Stimulated activated CD4-positive, alpha-beta T cell treated with anti-CD3 and anti-CD28 coated beads, Interleukin-2, amount 100 ng/mL, for 24 hours (primary cell): ENCODE measurements around the gene INPP4A.
"Not testable (repeated sequence)": the region's sequence is repeated elsewhere in the genome, so short reads cannot be mapped to it uniquely, and the experiment has no call there.

Source experiments
- DNase-seq, 2 donors: peaks; one replicate each; pipeline ENCODE4 v3.0.0-alpha.2; 2020

The INPP4A gene

GRCh38 chr2:98594665-98595064, 150.0 kb downstream of the INPP4A start:
- DNase-seq: not testable (repeated sequence)

DNA sequence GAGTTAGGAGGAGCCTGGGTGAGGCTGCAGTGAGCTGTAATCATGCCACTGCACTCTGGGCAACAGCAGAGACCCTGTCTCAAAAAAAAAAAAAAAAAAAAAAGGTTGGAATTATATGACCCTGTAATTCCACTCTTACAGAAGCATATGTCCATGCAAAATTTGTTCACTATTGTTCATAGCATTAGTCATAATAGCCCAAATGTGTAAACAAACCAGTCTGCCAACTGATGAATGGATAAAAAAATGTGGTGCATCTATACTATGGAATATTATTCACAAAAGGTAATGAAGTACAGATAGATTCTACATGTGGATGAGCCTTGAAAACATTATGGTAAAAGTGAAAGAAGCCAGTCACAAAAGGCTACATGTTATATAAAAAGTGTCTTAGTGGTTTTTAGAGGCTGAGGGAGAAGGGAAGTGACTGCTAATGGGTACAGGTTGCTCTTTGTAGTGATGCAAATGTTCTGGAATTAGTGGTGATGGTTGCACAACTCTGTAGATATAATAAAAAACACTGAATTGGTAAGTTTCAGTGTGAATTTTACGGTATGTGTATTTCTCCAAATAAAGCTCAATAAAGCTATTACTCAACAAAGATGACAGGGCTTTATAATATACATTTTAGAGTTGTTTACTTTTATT, 154.2 kb downstream of the INPP4A start:
- DNase-seq: no peak

- no peak for DNase-seq
These were observed 157.0 kb downstream of the INPP4A start for GRCh38 chr2:98601532-98602132.

DNA sequence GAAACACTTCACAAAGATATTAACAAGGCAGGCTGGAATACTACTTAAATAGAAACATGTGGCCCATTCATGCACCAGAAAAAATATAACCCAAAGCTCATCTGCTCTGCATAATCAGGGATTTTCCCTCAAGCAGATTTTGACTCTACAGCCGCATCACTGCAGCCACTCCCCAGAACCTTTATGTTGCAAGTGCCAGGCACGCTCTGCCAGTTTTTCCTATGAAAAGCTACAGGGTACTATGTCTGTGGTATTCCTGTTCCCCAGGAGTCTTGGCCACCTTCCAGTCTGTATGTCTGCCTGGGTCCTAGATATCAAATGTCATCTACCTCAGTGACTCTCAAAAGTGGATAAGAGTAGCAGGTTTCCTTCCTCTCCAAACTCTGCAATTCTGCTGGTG, 159.9 kb downstream of the INPP4A start:
- no peak for DNase-seq

- DNase-seq: no peak
These were observed 160.4 kb downstream of the INPP4A start for GRCh38 chr2:98605076-98605475.

DNA sequence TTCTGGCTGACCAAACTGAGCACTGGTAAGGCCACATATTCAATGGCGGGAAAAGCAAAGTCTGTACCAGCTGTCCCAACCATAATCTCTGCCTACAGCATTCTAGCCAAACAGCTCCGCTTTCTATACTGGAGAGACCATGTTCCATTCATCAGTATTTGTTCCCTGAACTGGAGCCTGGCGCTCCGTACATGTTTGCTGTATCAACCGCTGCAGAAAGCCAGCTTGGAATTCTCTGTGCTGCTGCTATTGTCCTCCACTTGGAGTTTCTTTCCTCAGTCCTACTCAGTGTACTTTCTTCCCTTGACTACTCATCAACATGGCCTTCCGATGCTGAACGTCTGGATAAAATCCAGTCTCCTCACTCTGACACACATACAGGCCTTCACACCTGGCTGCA, 161.8 kb downstream of the INPP4A start:
- DNase-seq: no peak

DNA sequence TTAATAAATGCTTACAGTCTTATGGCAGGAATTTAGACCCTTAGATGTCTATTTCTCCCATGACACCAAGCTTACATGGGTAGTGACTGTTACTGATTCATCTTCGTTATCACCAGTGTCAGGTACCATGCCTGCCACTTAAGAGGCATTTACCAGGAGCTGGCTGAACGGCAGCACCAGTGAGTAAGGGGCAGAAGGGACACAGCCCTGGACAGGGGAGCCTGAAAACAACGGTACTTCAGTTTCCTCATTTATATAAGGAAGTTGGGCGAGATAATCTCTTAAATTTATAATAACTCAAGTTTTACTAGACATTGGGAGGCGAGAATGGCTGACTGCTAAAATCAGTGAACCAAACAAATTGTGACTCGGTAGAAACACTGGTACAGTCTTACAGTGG, 162.4 kb downstream of the INPP4A start:
- DNase-seq: no peak

GRCh38 chr2:98607741-98608115, 163.1 kb downstream of the INPP4A start:
- DNase-seq: no peak

DNA sequence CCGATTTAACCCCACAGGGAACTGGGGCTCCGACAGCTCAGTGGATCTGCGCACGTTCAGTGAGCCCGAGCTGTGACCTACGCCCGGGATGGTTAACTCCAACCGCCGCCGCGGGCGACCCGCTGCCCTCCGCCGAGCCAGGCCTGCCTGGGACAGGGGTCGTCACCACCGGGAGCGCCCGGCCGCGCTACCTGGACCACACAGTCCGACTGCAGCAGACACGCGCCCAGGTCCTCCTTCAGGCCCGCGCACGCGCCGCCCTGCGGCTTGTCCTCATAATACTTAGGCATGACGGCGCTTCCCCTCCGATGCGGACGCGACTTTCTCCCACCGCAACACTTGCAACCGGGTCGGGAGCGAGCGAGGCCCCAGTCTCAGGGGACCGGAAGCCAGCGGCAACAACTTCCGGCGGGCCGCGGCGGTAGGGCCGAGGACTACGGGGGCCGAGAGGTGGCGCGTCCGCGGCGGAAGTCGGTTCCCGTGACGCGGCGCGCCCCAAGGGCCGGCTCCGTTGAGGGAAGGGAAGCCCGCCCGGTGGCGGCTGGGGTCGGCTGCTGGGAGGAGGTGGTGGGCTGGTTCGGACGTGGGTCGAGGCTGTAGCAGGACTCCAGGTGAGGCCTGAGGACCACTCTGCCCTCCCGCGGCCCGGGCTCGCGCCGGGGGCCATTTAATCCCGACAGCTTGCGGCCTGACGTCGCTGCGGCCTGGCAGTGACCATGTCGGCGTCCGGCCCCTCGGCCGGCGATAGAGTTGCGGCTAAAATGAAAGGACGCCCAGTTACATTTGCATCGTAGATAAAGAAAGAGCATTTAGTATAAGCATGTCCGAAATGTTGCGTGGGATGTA, 163.7 kb downstream of the INPP4A start, which contains the start of the genes COA5 and UNC50:
Gene COA5, minus strand, starts transcription at position 397 of the 846 bp plus-strand sequence. Its CDS starts 107 bp downstream, at position 290.
Gene UNC50, plus strand, starts transcription at position 474 of the 846 bp plus-strand sequence. CDS start 1,171 bp downstream, outside the sequence.
- peak; percentile 94 for DNase-seq

GRCh38 chr2:98608962-98609604, 164.4 kb downstream of the INPP4A start:
- DNase-seq: no peak

DNA sequence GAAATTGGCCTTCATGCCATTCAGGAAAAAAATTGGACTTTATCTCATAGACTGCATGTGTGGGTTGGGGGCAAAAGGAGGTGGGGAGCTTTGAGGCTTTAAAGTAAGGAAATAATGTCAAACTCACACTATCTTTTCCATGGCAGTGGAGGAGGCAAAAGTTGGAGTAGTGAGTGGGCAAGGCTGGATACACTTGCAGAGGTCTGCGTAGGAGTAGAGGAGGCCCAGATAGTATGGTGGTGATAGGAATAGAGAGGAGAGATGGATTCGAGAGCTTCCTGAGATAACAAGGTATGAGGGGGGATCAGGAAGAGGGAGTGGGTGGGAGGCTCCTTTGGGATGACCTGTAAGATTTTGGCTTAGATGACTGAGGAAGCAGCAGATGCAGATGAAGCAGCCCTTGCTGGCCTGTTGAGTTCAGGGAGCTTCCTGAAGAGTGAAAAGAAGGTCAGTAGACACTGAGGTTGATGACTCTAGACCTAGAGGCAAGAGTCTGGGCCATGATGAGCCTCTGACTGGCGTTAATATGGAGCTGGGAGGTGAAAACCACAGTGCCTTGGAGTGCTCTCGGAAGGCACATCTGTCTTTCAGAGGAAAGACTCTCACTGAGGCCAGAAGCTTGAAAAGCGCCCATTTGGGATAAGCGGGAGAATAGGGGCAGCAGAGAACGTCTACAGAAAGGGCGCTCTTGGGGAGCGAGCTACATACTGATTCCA, 169.5 kb downstream of the INPP4A start:
- DNase-seq: no peak

DNA sequence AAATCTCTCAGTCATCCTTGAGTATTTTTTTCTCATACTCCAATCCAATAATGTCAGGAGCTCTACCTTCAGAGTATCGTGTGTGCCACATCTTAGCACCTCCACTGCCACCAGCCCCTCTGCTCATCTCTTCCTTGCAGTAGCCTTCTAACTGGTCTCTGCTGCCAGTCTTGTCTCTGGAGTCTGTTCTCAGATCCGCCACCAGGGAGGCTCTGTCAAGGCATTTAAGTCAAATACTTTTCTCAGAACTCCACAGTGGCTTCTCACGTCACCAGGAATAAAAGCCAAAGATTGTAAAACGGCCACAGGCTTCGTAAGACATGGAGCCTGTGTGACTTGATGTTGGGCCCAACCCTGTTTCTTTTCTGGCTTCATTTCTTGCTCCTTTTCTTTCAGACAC, 170.8 kb downstream of the INPP4A start:
- DNase-seq: no peak

- DNase-seq: no peak
These were observed 172.5 kb downstream of the INPP4A start for GRCh38 chr2:98617149-98617548.

DNA sequence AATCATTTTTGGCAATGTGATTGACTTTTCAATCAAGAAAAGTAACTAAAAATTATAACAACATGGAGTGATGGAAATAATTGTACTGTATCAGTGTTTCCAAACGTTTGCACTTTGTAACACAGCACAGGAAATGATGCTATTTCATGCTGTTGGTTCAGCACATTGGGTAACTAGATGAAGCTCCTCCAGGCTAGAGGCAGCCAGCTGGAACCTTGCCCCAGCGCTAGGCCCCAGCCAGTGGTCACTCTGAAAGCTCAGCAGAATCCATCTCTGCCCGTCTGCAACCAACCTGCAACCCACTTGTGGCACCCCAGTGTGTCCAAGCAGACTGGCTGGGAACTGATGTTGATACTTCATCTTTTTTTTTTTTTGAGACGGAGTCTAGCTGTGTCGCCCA, 179.0 kb downstream of the INPP4A start:
- DNase-seq: no peak

DNA sequence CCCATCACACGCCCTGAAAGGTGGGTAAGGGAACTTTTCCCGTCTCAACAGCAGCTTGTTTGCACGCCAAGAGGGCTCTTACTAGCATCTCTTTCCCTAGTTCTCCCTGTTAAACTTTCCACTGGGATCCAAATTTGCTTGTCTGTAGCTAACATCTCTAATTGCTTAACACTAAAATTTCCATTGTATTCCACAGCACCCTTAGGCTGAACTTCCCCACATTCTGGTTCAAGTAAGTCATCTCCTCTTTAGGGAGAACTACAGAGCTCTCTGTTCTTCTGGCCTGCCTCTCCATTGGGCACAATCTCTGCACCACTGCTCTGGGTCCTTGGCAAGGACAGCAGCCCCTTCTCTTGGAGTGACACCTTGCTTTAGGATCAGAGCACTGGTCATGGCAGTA, 187.7 kb downstream of the INPP4A start:
- no peak for DNase-seq

GRCh38 chr2:98634406-98635092, 189.9 kb downstream of the INPP4A start:
- peak; percentile 58 to 68 for DNase-seq

DNA sequence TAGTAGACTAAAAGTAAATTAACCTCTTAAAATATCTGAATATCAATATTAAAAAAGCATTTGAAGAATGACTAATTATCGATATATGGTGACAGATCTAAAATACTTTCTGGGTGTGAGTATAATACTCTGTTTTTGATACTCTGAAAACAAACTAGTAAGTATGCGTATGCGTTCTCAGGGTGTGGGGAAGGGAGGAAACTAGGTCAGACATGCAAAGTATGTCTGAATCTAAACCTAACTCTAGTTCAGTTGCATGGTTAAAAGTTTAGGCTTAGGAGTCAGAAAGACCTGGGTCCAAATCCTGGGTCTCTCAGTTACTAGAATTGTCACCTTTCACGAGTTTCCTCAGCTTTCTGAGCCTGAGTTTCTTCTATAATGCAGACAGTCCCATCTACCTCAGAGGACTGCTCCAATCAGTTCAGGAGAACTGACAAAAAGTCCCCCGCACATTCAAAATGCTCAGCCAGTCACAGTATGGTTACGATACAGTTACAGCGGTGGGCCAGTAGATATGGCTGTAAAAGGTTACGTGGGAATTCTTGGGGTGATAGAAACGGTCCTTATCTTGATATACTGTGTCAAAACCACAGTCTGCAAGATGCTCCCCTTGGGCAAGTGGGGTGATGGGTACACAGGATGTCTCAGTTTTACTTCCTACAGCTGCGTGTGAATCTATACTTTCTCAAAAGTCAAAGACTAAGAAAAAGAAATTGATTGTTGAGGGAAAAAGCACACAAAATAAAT, 192.9 kb downstream of the INPP4A start:
- peak; percentile 37 to 52 for DNase-seq

GRCh38 chr2:98643496-98644100, 198.9 kb downstream of the INPP4A start:
- DNase-seq: no peak
